WTC11 (cell line): ENCODE results near the gene MET. TPM values are rescaled to one million over a fixed set of nuclear protein-coding genes. Genes with fewer than 3 reads are reported as not detected.

ENCODE experiments used
- ATAC-seq: fragments of 200-7000 bp; cut with Tn5 transposase; 2 replicates; pipeline ENCODE4 v1.10.0; 2021; ENCODE audit warnings: mild to moderate bottlenecking, moderate library complexity
- CTCF ChIA-PET: fragments of 300-600 bp; sonication (Branson Sonifier 250); formaldehyde crosslinking; loops from one replicate; lab custom pipeline; 2021; ENCODE audit warnings: antibody characterized with exemption; lab: Charles Lee
- POLR2A ChIA-PET: fragments of 350-600 bp; sonication (Branson Sonifier 250); formaldehyde crosslinking; loops from one replicate; lab custom pipeline; 2021; ENCODE audit warnings: antibody characterized with exemption; lab: Charles Lee
- DNase-seq: peaks from one replicate; pipeline ENCODE4 v3.0.0; 2021; ENCODE audit warnings: low spot score
- H3K27ac Mint-ChIP-seq: 2 replicates; pipeline ENCODE4 v1.8.0; 2021; ENCODE audit warnings: mixed read lengths
- H3K27me3 Mint-ChIP-seq: 2 replicates; pipeline ENCODE4 v1.8.0; 2021; ENCODE audit warnings: low read depth, mild to moderate bottlenecking, moderate library complexity, mixed read lengths
- H3K36me3 Mint-ChIP-seq: 2 replicates; pipeline ENCODE4 v1.8.0; 2021; ENCODE audit warnings: mixed read lengths
- H3K4me1 Mint-ChIP-seq: 2 replicates; pipeline ENCODE4 v1.8.0; 2022; ENCODE audit warnings: mixed read lengths
- H3K4me3 Mint-ChIP-seq: 2 replicates; pipeline ENCODE4 v1.8.0; 2021; ENCODE audit warnings: mild to moderate bottlenecking, moderate library complexity, mixed read lengths
- H3K9me3 Mint-ChIP-seq: 2 replicates; pipeline ENCODE4 v1.8.0; 2021; ENCODE audit warnings: mixed read lengths
- AFF4 ChIP-seq: sonication (generic); formaldehyde crosslinking; IDR thresholded peaks from 2 replicates; pipeline ENCODE4 v1.8.1; 2023; ENCODE audit warnings: mild to moderate bottlenecking, missing genetic modification reagents, borderline replicate concordance
- AR ChIP-seq: fragments of 250-450 bp; sonication (Bioruptor Pico); IDR thresholded peaks from 2 replicates; pipeline ENCODE4 v1.9.0; 2021; ENCODE audit warnings: mild to moderate bottlenecking
- ATF3 ChIP-seq: sonication (generic); formaldehyde crosslinking; conservative IDR thresholded peaks from 2 replicates; pipeline ENCODE4 v1.8.1; 2022; ENCODE audit warnings: mild to moderate bottlenecking, missing genetic modification reagents
- GTF2I ChIP-seq: fragments of 250-450 bp; sonication (Bioruptor Pico); conservative IDR thresholded peaks from 2 replicates; pipeline ENCODE4 v1.4.0; 2021; ENCODE audit warnings: mild to moderate bottlenecking
- HMGA2 ChIP-seq: fragments of 250-450 bp; sonication (Bioruptor Pico); IDR thresholded peaks from 2 replicates; pipeline ENCODE4 v1.4.0; 2021; ENCODE audit warnings: mild to moderate bottlenecking, moderate library complexity
- JUN ChIP-seq: sonication (generic); formaldehyde crosslinking; IDR thresholded peaks from 2 replicates; pipeline ENCODE4 v1.8.0; 2023; ENCODE audit warnings: mild to moderate bottlenecking, missing genetic modification reagents
- KAT7 ChIP-seq: sonication (generic); formaldehyde crosslinking; IDR thresholded peaks from 2 replicates; pipeline ENCODE4 v1.8.1; 2023; ENCODE audit warnings: missing genetic modification reagents, mild to moderate bottlenecking, borderline replicate concordance
- NFATC4 ChIP-seq: fragments of 250-450 bp; sonication (Bioruptor Pico); IDR thresholded peaks from 2 replicates; pipeline ENCODE4 v1.9.0; 2021; ENCODE audit warnings: mild to moderate bottlenecking
- NR2C2 ChIP-seq: sonication (generic); formaldehyde crosslinking; IDR thresholded peaks from 2 replicates; pipeline ENCODE4 v1.8.0; 2022; ENCODE audit warnings: mild to moderate bottlenecking, missing genetic modification reagents
- OVOL2 ChIP-seq: fragments of 250-450 bp; sonication (Bioruptor Pico); IDR thresholded peaks from 2 replicates; pipeline ENCODE4 v1.9.0; 2021; ENCODE audit warnings: mild to moderate bottlenecking, borderline replicate concordance
- PRDM15 ChIP-seq: sonication (generic); formaldehyde crosslinking; IDR thresholded peaks from 2 replicates; pipeline ENCODE4 v1.8.0; 2022; ENCODE audit warnings: missing genetic modification reagents
- PRRX2 ChIP-seq: fragments of 250-450 bp; sonication (Bioruptor Pico); IDR thresholded peaks from 2 replicates; pipeline ENCODE4 v1.8.0; 2021; ENCODE audit warnings: mild to moderate bottlenecking
- TCF7 ChIP-seq: sonication (generic); formaldehyde crosslinking; IDR thresholded peaks from 2 replicates; pipeline ENCODE4 v1.8.0; 2022; ENCODE audit warnings: mild to moderate bottlenecking, low read depth, missing genetic modification reagents, moderate library complexity
- ZNF396 ChIP-seq: fragments of 250-450 bp; sonication (Bioruptor Pico); IDR thresholded peaks from 2 replicates; pipeline ENCODE4 v1.8.0; 2021; ENCODE audit warnings: mild to moderate bottlenecking, moderate library complexity, borderline replicate concordance
- ZNF416 ChIP-seq: fragments of 250-450 bp; sonication (Bioruptor Pico); IDR thresholded peaks from 2 replicates; pipeline ENCODE4 v1.9.0; 2021; ENCODE audit warnings: mild to moderate bottlenecking, inconsistent platforms
- ZNF532 ChIP-seq: fragments of 250-450 bp; sonication (Bioruptor Pico); IDR thresholded peaks from 2 replicates; pipeline ENCODE4 v1.9.0; 2021; ENCODE audit warnings: mild to moderate bottlenecking, borderline replicate concordance
- total RNA-seq: library from RNA; stranded (reverse); gene quantifications from 3 replicates; pipeline ENCODE4 v1.2.3, GENCODE V29; 2021

The MET gene
- total RNA-seq, 1 experiment from 2014 or later = 9.4 TPM

GRCh38 chr7:116678780-116679179 lies 6.8 kb downstream of the MET start (continued):
- no peak for TF ChIP-seq AR
- TF ChIP-seq HMGA2 (CRISPR knock-in tag) = no peak
- TF ChIP-seq ZNF416 = no peak
- no peak for TF ChIP-seq ZNF532

- CTCF ChIA-PET = interaction anchor here (1.2 kb wide), 1 partner anchor 8 kb away, joined by 3 read pairs; the partner anchor contains the start of gene MET
- no peak overlapping the region for H3K4me3 Mint-ChIP-seq
- POLR2A ChIA-PET = no interaction called here
Observed at GRCh38 chr7:116679500-116679899, 7.5 kb downstream of the MET start.

GRCh38 chr7:116683786-116684185 lies 11.8 kb downstream of the MET start:
- Mint-ChIP-seq H3K27me3 (no peaks in the 10 kb centered on the region), H3K4me1 (peaks cover 22% of the 10 kb centered on the region), H3K4me3 (no peak overlapping the region), H3K27ac (no peak overlapping the region), H3K9me3 (peaks cover 7% of the 10 kb centered on the region; the same call in 1 of the 2 replicates), H3K36me3 (no peaks in the 10 kb centered on the region)
- no peak for DNase-seq
- CTCF ChIA-PET = no interaction called here
- ATAC-seq = no peak
- POLR2A ChIA-PET = no interaction called here
- TF ChIP-seq TCF7 (CRISPR knock-in tag) (no peak), HMGA2 (CRISPR knock-in tag) (no peak), KAT7 (CRISPR knock-in tag) (no peak), GTF2I (CRISPR knock-in tag) (no peak), ZNF396 (CRISPR knock-in tag) (no peak), JUN (CRISPR knock-in tag) (no peak), OVOL2 (CRISPR knock-in tag) (no peak), AFF4 (CRISPR knock-in tag) (no peak), AR (no peak), PRDM15 (CRISPR knock-in tag) (no peak)

More at GRCh38 chr7:116679500-116679899, 7.5 kb downstream of the MET start:
- Mint-ChIP-seq H3K36me3 (no peaks in the 10 kb centered on the region), H3K27ac (no peak overlapping the region), H3K9me3 (peaks cover 7% of the 10 kb centered on the region; the same call in 1 of the 2 replicates), H3K27me3 (no peaks in the 10 kb centered on the region), H3K4me1 (peaks cover 8% of the 10 kb centered on the region)
- DNase-seq (no peak), ATAC-seq (no peak)
- no peak for TF ChIP-seq PRRX2 (CRISPR knock-in tag)
- no peak for TF ChIP-seq NFATC4 (CRISPR knock-in tag)
- TF ChIP-seq ATF3 (CRISPR knock-in tag) = no peak
- no peak for TF ChIP-seq ZNF416
- no peak for TF ChIP-seq NR2C2 (CRISPR knock-in tag)
